ENCODE measurements around the gene NFIB.

The NFIB gene

GRCh38 chr9:14258156-14258555 lies 55.8 kb downstream of the NFIB start:
- TF ChIP-seq CTBP1 (IDR thresholded peaks at IDR 0.05; ENCODE audit: borderline replicate concordance): no peak
- TF ChIP-seq FOXK2 (IDR thresholded peaks at IDR 0.05): no peak
- TF ChIP-seq NFRKB (IDR thresholded peaks at IDR 0.05): no peak
- TF ChIP-seq ZNF384 (IDR thresholded peaks at IDR 0.05): no peak
- TF ChIP-seq FOXM1 (IDR thresholded peaks at IDR 0.05; ENCODE audit: borderline replicate concordance): no peak
- TF ChIP-seq HDGF (IDR thresholded peaks at IDR 0.05; ENCODE audit: borderline replicate concordance): no peak
- TF ChIP-seq ELF4 (IDR thresholded peaks at IDR 0.05): no peak
- POLR2A ChIA-PET: no interaction called here
- DNase-seq (ENCODE audit: extremely low spot score): no peak
- CTCF ChIA-PET: no interaction called here

- DNase-seq (ENCODE audit: extremely low spot score): no peak
- TF ChIP-seq L3MBTL2 (conservative IDR thresholded peaks at IDR 0.05) (no peak), HDGF (IDR thresholded peaks at IDR 0.05; ENCODE audit: borderline replicate concordance) (no peak), NFRKB (IDR thresholded peaks at IDR 0.05) (no peak), LEF1 (IDR thresholded peaks at IDR 0.05; ENCODE audit: borderline replicate concordance) (no peak), FOXA1 (IDR thresholded peaks at IDR 0.05) (no peak), ARNT (IDR thresholded peaks at IDR 0.05) (no peak), ZNF384 (IDR thresholded peaks at IDR 0.05) (no peak), FOXK2 (IDR thresholded peaks at IDR 0.05) (no peak), BHLHE40 (IDR thresholded peaks at IDR 0.05; ENCODE audit: borderline replicate concordance) (no peak)
- POLR2A ChIA-PET: no interaction called here
- CTCF ChIA-PET: interaction anchor here (0.6 kb wide), 1 partner anchor 397 kb away, joined by 4 read pairs; no protein-coding TSS in a partner anchor
Measured at GRCh38 chr9:14256588-14256987, 57.4 kb downstream of the NFIB start.

- ChIA-PET CTCF (no interaction called here), POLR2A (no interaction called here)
Measured at GRCh38 chr9:14251154-14252071, 62.5 kb downstream of the NFIB start.

GRCh38 chr9:14250794-14251153 lies 63.2 kb downstream of the NFIB start:
- no peak for TF ChIP-seq PKNOX1 (IDR thresholded peaks at IDR 0.05)
- no peak for TF ChIP-seq BHLHE40 (IDR thresholded peaks at IDR 0.05; ENCODE audit: borderline replicate concordance)
- TF ChIP-seq SP1 (IDR thresholded peaks at IDR 0.05): no peak
- no peak for TF ChIP-seq HDGF (IDR thresholded peaks at IDR 0.05; ENCODE audit: borderline replicate concordance)
- ChIA-PET POLR2A (no interaction called here), CTCF (no interaction called here)
- no peak for DNase-seq (ENCODE audit: extremely low spot score)

More at GRCh38 chr9:14251154-14252071, 62.5 kb downstream of the NFIB start:
- TF ChIP-seq NFRKB (IDR thresholded peaks at IDR 0.05) (no peak), SUZ12 (IDR thresholded peaks at IDR 0.05) (no peak), ELF4 (IDR thresholded peaks at IDR 0.05) (no peak), TARDBP (IDR thresholded peaks at IDR 0.05) (no peak), FOXA1 (IDR thresholded peaks at IDR 0.05) (no peak), PKNOX1 (IDR thresholded peaks at IDR 0.05) (no peak), FOXK2 (IDR thresholded peaks at IDR 0.05) (no peak), HDGF (IDR thresholded peaks at IDR 0.05; ENCODE audit: borderline replicate concordance) (no peak), L3MBTL2 (conservative IDR thresholded peaks at IDR 0.05) (no peak)
- DNase-seq (ENCODE audit: extremely low spot score): no peak

GRCh38 chr9:14249527-14249926 lies 64.4 kb downstream of the NFIB start:
- no peak for TF ChIP-seq LEF1 (IDR thresholded peaks at IDR 0.05; ENCODE audit: borderline replicate concordance)
- no peak for TF ChIP-seq ARNT (IDR thresholded peaks at IDR 0.05)
- TF ChIP-seq PKNOX1 (IDR thresholded peaks at IDR 0.05): no peak
- TF ChIP-seq ELF4 (IDR thresholded peaks at IDR 0.05): no peak
- no peak for TF ChIP-seq BHLHE40 (IDR thresholded peaks at IDR 0.05; ENCODE audit: borderline replicate concordance)
- TF ChIP-seq FOXA1 (IDR thresholded peaks at IDR 0.05): no peak
- no peak for TF ChIP-seq CTBP1 (IDR thresholded peaks at IDR 0.05; ENCODE audit: borderline replicate concordance)
- TF ChIP-seq FOXM1 (IDR thresholded peaks at IDR 0.05; ENCODE audit: borderline replicate concordance): no peak
- TF ChIP-seq HDGF (IDR thresholded peaks at IDR 0.05; ENCODE audit: borderline replicate concordance): no peak
- TF ChIP-seq ZNF384 (IDR thresholded peaks at IDR 0.05): no peak
- TF ChIP-seq L3MBTL2 (conservative IDR thresholded peaks at IDR 0.05): no peak
- TF ChIP-seq FOXK2 (IDR thresholded peaks at IDR 0.05): no peak
- no peak for TF ChIP-seq SP1 (IDR thresholded peaks at IDR 0.05)
- TF ChIP-seq TARDBP (IDR thresholded peaks at IDR 0.05): no peak
- no peak for TF ChIP-seq NFRKB (IDR thresholded peaks at IDR 0.05)
- no peak for DNase-seq (ENCODE audit: extremely low spot score)
- CTCF ChIA-PET: no interaction called here
- POLR2A ChIA-PET: no interaction called here

GRCh38 chr9:14248149-14248548 lies 65.8 kb downstream of the NFIB start:
- no peak for TF ChIP-seq SP1 (IDR thresholded peaks at IDR 0.05)
- TF ChIP-seq ARNT (IDR thresholded peaks at IDR 0.05): no peak
- no peak for TF ChIP-seq FOXA1 (IDR thresholded peaks at IDR 0.05)
- no peak for TF ChIP-seq FOXM1 (IDR thresholded peaks at IDR 0.05; ENCODE audit: borderline replicate concordance)
- TF ChIP-seq BHLHE40 (IDR thresholded peaks at IDR 0.05; ENCODE audit: borderline replicate concordance): no peak
- no peak for TF ChIP-seq PKNOX1 (IDR thresholded peaks at IDR 0.05)
- no peak for TF ChIP-seq FOXK2 (IDR thresholded peaks at IDR 0.05)
- TF ChIP-seq TARDBP (IDR thresholded peaks at IDR 0.05): no peak
- no peak for TF ChIP-seq SUZ12 (IDR thresholded peaks at IDR 0.05)
- no peak for TF ChIP-seq L3MBTL2 (conservative IDR thresholded peaks at IDR 0.05)
- TF ChIP-seq ELF4 (IDR thresholded peaks at IDR 0.05): no peak
- TF ChIP-seq HDGF (IDR thresholded peaks at IDR 0.05; ENCODE audit: borderline replicate concordance): no peak
- no peak for TF ChIP-seq CTBP1 (IDR thresholded peaks at IDR 0.05; ENCODE audit: borderline replicate concordance)
- no peak for TF ChIP-seq LEF1 (IDR thresholded peaks at IDR 0.05; ENCODE audit: borderline replicate concordance)
- no peak for TF ChIP-seq ZNF384 (IDR thresholded peaks at IDR 0.05)
- TF ChIP-seq NFRKB (IDR thresholded peaks at IDR 0.05): no peak
- ChIA-PET CTCF (no interaction called here), POLR2A (no interaction called here)
- DNase-seq (ENCODE audit: extremely low spot score): no peak

Measured in HEK293T (cell line).